ENCODE measurements around the gene STEAP3. TPM values are rescaled to one million over a fixed set of nuclear protein-coding genes. Genes with fewer than 3 reads are reported as not detected.

The STEAP3 gene
- total RNA-seq, 4 donors from 2014 or later = 10.1 to 21.7 (median 10.6) TPM

DNA sequence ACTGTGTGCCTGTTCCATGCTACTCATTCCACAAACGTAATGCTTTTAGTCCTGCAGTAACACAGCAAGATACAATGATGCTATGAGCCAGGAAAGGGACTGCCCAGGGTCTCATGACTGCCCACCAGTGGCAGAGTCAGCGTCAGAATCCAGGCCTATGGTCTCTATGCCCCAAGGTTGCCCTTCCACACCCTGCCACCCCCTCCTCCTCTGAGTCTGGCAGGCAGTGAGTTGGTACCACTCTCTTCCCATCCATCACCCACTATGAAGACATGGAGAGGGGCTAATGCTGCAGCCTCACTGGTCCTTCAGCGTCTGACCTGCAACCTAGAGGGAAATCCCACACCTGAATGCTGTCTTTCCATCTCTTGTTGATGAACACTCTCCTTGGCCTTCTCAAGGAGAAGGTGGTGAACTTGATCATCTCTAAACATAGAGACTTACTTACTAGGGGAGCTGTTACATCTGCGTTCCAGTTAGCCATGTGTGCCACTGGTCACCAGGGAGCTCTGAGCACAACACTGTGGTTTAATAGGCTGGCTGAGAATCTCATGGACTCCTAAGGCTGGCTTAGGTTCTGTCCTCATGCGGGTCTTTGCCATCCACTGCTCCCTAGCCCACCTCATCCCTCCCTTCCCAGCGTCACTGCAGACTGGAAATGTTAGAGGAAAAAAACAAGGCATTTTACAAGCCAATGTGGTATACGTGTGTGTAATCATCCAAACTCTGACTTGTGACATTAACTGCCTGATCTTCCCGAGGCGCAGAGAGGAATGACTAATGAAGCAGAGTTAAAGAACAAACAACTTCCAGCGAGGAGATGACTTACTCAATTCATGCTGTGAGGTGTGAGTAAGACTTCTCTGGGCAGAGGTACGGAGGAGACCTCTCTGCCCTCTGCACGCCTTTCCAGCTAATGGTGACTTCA, 28.8 kb downstream of the STEAP3 start:
- TF ChIP-seq, protein P1, sequence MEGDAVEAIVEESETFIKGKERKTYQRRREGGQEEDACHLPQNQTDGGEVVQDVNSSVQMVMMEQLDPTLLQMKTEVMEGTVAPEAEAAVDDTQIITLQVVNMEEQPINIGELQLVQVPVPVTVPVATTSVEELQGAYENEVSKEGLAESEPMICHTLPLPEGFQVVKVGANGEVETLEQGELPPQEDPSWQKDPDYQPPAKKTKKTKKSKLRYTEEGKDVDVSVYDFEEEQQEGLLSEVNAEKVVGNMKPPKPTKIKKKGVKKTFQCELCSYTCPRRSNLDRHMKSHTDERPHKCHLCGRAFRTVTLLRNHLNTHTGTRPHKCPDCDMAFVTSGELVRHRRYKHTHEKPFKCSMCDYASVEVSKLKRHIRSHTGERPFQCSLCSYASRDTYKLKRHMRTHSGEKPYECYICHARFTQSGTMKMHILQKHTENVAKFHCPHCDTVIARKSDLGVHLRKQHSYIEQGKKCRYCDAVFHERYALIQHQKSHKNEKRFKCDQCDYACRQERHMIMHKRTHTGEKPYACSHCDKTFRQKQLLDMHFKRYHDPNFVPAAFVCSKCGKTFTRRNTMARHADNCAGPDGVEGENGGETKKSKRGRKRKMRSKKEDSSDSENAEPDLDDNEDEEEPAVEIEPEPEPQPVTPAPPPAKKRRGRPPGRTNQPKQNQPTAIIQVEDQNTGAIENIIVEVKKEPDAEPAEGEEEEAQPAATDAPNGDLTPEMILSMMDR (IDR thresholded peaks at IDR 0.05 in 4 of 5, conservative IDR thresholded peaks at IDR 0.05 in 1 of 5) = no peak
- TF ChIP-seq POLR2A (IDR thresholded peaks at IDR 0.05) = peak in 1 of 2 donors; percentile 43
- ATAC-seq = peak; percentile 87 to 95

DNA sequence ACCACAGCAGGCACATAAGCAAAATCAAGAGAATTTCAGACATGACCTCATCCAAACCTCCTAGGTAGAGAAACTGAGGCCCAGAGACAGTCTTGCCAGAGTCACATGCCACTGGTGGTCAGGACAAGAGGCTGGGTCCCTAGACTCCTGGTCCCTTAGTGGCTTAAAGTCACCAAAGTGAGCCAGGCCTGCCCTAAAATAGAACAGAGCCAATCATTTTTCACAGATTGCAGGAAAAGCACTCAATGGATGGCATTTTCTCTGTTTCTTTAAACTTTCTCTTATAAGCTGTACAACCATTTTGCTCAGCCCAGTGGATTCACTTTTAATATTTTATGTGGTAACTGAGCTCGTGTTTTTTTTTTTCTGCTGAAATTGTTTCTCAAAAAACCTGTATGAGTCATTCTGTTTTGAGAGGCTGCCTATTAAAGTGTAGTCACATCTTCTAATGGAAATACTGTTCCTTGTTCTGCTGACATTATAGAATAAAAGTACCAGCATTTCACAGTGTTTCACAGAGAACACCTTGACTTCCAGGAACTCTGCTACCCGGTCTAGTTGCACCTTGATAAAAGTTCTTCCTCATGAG, 29.6 kb downstream of the STEAP3 start:
- Histone ChIP-seq H3K27me3 (no peaks in the 10 kb centered on the region), H3K36me3 (peaks cover 0 to 33% of the 10 kb centered on the region in 2 donors), H3K4me1 (peaks cover 22 to 23% of the 10 kb centered on the region in 2 donors), H3K9me3 (no peaks in the 10 kb centered on the region), H3K4me3 (no peak overlapping the region), H3K27ac (peak overlapping the region; percentile 72 to 94 (median 79))
- no peak for TF ChIP-seq POLR2A (IDR thresholded peaks at IDR 0.05)
- TF ChIP-seq, protein P1 (IDR thresholded peaks at IDR 0.05 in 4 of 5, conservative IDR thresholded peaks at IDR 0.05 in 1 of 5) = no peak
- in situ Hi-C loops (cut with MboI; ENCODE audit: low sequenced_read_pairs in 4 of 4) = no loop called here
- DNase-seq (no peak), ATAC-seq (peak; percentile 11 to 20)
- intact Hi-C loops (cut with DNase I; ENCODE audit: low total_unique reads) = no loop called here

More for the DNA sequence above, 28.8 kb downstream of the STEAP3 start:
- no peaks in the 10 kb centered on the region for H3K9me3 ChIP-seq
- in situ Hi-C loops (cut with MboI; ENCODE audit: low sequenced_read_pairs in 4 of 4) (no loop called here), intact Hi-C loops (cut with DNase I; ENCODE audit: low total_unique reads) (no loop called here)
- DNase-seq = peak; percentile 30 to 49
- H3K36me3 ChIP-seq = peaks cover 0 to 41% of the 10 kb centered on the region in 2 donors
- peak overlapping the region; percentile 72 to 94 (median 79) for H3K27ac ChIP-seq
- H3K27me3 ChIP-seq = no peaks in the 10 kb centered on the region
- H3K4me3 ChIP-seq = no peak overlapping the region
- H3K4me1 ChIP-seq = peaks cover 22 to 23% of the 10 kb centered on the region in 2 donors

DNA sequence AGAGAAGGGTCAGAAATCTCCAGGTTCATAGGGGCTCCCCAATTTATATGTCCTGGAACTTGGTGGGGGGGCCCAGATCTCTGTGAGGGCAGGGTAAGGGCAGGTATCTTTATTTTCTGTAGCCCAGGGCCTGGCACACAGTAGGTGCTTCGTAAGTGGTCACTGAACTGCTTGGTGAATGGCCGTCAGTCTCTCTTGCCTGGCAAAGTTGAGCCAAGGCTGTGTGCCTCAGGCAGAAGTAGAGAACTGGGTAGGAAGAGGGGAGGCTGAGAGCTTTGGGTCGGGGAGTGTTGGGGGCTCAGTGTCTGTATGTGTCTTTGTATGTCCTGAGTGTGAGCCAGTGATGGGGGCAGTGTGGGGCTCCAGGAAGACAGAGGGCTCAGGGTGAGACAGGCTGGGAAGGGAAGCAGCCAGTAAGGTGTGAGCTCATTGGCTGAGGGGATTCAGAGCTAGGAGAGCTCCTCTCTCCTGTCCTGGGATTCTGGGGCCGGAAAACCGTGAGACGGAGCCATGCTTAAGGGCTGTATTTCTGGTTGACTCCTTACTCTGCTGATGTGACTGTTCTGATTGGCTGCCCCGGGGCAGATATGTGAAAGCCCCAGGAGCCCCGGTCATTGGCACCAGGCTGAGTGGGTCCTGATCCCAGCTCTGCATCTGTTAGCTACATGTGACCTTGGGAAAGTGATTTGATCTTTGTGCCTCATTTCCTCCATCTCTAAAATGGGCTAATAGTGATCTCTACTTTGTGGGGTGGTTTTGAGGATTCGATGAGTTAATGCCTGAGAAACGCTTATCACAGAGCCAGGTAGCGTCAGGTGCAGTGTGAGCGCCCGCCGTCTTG, 30.3 kb downstream of the STEAP3 start:
- Histone ChIP-seq H3K36me3 (peaks cover 0 to 27% of the 10 kb centered on the region in 2 donors), H3K27me3 (no peaks in the 10 kb centered on the region), H3K9me3 (no peaks in the 10 kb centered on the region), H3K27ac (peak overlapping the region; percentile 72 to 94 (median 79)), H3K4me1 (peaks cover 22 to 23% of the 10 kb centered on the region in 2 donors), H3K4me3 (no peak overlapping the region)
- DNase-seq (no peak), ATAC-seq (no peak)
- intact Hi-C loops (cut with DNase I; ENCODE audit: low total_unique reads) (no loop called here), in situ Hi-C loops (cut with MboI; ENCODE audit: low sequenced_read_pairs in 4 of 4) (no loop called here)
- TF ChIP-seq, protein P1 (IDR thresholded peaks at IDR 0.05 in 4 of 5, conservative IDR thresholded peaks at IDR 0.05 in 1 of 5) = no peak
- no peak for TF ChIP-seq POLR2A (IDR thresholded peaks at IDR 0.05)

GRCh38 chr2:119254601-119255080, 31.0 kb downstream of the STEAP3 start:
- ATAC-seq (no peak), DNase-seq (no peak)
- in situ Hi-C loops (cut with MboI; ENCODE audit: low sequenced_read_pairs in 4 of 4) = no loop called here
- Histone ChIP-seq H3K4me3 (no peak overlapping the region), H3K27me3 (no peaks in the 10 kb centered on the region), H3K36me3 (peaks cover 0 to 20% of the 10 kb centered on the region in 2 donors), H3K9me3 (no peaks in the 10 kb centered on the region), H3K27ac (peak overlapping the region in 1 of 4 donors; percentile 94), H3K4me1 (peaks cover 22 to 23% of the 10 kb centered on the region in 2 donors)
- intact Hi-C loops (cut with DNase I; ENCODE audit: low total_unique reads) = no loop called here
- TF ChIP-seq, protein P1 (IDR thresholded peaks at IDR 0.05 in 4 of 5, conservative IDR thresholded peaks at IDR 0.05 in 1 of 5) = no peak
- no peak for TF ChIP-seq POLR2A (IDR thresholded peaks at IDR 0.05)
